GM10248 (cell line): Measurements from ENCODE around the gene NIN.
A peak's percentile ranks its signal among the peaks of the same experiment; 100 is the strongest.

Experiments
- CTCF ChIA-PET: fragments of 300-600 bp; sonication (Branson Sonifier 250); formaldehyde crosslinking; extraction: SDS; loops from one replicate; lab custom pipeline; 2021; ENCODE audit warnings: antibody characterized with exemption; lab: Yijun Ruan, JAX
- POLR2A ChIA-PET: fragments of 350-650 bp; sonication (Branson Sonifier 250); formaldehyde crosslinking; extraction: SDS; loops from one replicate; lab custom pipeline; 2020; ENCODE audit warnings: antibody characterized with exemption; lab: Yijun Ruan, JAX
- DNase-seq: peaks from one replicate; pipeline ENCODE4 v3.0.0; 2012; ENCODE audit errors: extremely low spot score
- TF ChIP-seq, protein P1 (sequence below): IDR thresholded peaks from 2 replicates; pipeline ENCODE4 v1.5.1; 2012; ENCODE audit warnings: mild to moderate bottlenecking, low read depth; ENCODE audit errors: extremely low read depth, missing control alignments, control extremely low read depth

Gene NIN

DNA sequence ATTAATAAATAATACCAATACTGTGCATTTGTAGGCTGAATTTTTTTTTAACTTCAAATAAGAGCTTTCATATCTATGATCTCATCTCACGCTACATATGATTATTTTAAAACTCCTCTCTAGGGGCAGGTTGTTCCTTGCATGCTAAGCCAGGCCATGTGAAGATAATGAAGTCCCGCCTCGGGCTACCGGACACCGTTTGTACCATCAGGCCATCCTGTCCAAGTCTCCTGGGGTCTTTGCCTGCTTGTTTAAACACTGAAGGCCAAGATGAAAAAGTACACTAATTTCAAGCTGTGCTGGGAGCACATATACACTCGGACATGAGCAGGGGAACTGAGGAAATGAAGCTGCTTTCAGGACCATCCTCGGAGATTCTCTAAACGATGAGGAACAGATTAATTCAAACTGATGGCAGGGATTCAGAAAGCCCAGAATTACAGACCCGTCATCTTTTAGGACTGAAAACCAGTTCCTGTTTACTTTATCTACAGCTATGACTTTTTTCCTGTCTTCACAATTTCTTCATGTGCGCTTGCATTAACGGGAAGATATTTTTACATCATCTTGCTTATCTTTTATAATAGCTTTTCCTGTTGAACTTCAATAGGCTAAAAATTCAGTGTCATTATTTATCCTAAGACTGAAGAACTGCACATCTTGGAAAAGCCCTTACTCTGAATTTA is 34.6 kb upstream of the NIN start:
- POLR2A ChIA-PET: no interaction called here
- DNase-seq: no peak
- CTCF ChIA-PET: interaction anchor here (1.5 to 9.5 kb wide), 4 partner anchors 10 to 87 kb away, joined by 4 to 103 read pairs (median 8); no protein-coding TSS in a partner anchor
- TF ChIP-seq, protein P1, sequence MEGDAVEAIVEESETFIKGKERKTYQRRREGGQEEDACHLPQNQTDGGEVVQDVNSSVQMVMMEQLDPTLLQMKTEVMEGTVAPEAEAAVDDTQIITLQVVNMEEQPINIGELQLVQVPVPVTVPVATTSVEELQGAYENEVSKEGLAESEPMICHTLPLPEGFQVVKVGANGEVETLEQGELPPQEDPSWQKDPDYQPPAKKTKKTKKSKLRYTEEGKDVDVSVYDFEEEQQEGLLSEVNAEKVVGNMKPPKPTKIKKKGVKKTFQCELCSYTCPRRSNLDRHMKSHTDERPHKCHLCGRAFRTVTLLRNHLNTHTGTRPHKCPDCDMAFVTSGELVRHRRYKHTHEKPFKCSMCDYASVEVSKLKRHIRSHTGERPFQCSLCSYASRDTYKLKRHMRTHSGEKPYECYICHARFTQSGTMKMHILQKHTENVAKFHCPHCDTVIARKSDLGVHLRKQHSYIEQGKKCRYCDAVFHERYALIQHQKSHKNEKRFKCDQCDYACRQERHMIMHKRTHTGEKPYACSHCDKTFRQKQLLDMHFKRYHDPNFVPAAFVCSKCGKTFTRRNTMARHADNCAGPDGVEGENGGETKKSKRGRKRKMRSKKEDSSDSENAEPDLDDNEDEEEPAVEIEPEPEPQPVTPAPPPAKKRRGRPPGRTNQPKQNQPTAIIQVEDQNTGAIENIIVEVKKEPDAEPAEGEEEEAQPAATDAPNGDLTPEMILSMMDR: no peak

DNA sequence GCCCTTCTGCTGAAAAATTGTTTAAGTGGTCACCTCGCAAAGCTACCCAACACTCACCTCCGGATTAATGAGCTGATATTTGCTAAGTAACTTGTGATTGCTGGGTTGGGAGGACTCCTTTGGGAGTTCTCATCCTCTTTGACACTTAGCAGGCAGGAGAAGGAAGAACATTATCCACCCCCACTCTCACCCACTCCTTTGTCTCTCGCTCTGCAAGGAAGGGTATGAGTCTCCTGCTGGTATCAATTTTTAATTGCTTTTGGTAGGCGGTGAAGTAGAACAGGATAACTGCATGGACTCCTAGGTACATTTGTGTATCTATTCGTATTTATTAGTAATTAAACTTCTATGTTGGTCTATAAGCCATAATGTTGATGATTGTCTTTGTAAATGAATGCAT is 34.0 kb upstream of the NIN start:
- POLR2A ChIA-PET: no interaction called here
- no peak for DNase-seq
- TF ChIP-seq, protein P1: no peak
- CTCF ChIA-PET: interaction anchor here (1.5 to 9.5 kb wide), 4 partner anchors 10 to 87 kb away, joined by 4 to 103 read pairs (median 8); no protein-coding TSS in a partner anchor

DNA sequence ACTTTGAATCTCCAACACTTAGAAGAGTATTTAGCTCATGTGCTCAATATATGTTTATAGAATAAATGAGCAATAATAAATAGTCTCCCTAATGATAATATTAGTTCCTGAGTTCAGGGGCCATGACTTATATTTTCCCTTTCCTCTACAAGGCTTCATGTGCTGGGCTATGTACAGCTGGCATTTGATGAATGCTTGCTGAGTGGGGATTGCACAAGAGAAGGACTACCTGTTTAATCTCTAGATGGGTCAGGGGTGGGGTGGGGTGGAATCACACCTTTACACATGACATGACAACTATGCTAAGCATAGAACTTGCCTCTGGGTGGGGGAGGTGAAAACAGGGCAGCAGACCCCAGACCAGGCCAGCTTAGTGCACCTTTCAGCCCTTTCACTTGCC is 33.3 kb upstream of the NIN start:
- ChIA-PET POLR2A (no interaction called here), CTCF (interaction anchor here (7.4 to 9.5 kb wide), 2 partner anchors 16 to 74 kb away, joined by 103 to 112 read pairs; no protein-coding TSS in a partner anchor)
- TF ChIP-seq, protein P1: no peak
- DNase-seq: no peak

DNA sequence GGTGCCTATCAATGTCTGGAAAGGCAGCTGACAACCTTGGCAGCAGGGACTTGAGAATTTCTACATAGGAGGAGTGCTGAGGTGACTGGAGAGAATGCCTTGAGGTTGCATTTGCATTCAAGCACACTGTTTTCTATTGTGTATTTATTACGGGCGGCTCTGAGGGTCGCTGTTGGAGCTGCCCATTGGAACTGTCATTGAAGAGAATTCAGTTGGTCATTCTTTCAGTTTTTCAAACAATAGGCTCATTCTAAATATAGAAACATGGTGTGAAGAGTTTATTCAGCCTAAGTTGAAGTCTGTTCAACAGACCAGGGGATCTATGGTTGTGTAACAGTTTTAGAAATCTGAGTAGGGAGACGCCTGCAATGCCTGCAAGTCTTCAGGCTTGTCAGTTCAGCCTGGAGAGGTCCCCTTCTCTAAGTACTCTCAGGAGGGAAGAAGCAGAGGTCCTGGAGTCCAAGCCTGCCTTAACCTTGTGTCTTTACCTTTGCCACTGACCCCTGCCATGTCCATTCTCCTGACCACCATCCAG is 31.1 kb upstream of the NIN start:
- ChIA-PET POLR2A (no interaction called here), CTCF (interaction anchor here (0.9 to 9.5 kb wide), 18 partner anchors 8 to 322 kb away, joined by 3 to 112 read pairs (median 13); partner anchors contain the start of gene ABHD12B)
- DNase-seq: no peak
- TF ChIP-seq, protein P1: no peak

DNA sequence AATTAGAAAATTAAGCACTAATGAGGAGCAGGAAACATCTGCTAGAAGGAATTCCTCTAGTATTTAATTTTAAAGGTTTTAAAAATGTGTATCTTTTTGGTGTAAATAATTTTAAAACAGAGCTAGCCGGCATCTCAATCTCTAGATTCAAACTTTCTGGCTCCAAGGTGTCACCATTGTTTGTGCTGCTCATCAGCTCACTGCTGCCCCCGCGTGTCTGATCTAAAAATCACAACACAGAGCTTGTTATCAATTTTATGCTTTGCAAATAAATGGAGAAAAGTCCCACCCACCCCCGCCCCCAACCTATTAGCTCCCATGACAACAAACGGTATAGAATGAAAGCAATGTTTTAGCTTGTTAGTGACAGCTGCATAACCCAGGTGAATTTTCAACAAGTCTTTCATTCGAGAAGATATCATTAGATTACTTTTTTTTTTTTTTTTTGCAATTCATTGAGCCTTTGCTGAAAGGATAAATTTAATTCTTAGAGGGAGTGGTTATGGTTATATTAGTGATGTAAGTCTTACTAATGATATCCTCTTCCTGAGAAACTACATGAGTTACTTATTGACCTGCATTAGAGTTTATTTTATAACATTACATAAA is 29.6 kb upstream of the NIN start:
- ChIA-PET CTCF (interaction anchor here (0.6 to 9.5 kb wide), 51 partner anchors 10 to 549 kb away, joined by 3 to 112 read pairs (median 4); partner anchors contain the start of genes ABHD12B, L2HGDH and NIN), POLR2A (interaction anchor here (0.6 kb wide), 1 partner anchor 56 kb away, joined by 3 read pairs; no protein-coding TSS in a partner anchor)
- DNase-seq: peak; percentile 81
- TF ChIP-seq, protein P1: peak; percentile 76

DNA sequence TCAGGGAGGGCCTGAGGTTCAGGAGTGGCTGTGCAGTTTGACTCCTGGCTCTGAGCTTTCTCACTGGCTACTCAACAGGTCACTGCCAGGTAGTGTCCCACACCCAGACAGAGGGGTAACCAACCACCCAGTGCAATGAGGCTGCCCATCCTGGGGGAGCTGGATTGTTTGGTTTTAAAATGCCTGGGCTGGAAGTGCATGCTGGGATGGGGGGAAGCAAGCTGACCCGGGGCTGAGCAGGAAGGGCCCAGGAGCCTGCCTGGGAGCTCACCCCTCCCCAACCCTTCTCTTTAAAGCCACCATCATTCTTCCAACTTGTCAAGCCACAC is 28.3 kb upstream of the NIN start:
- DNase-seq: no peak
- TF ChIP-seq, protein P1: no peak
- ChIA-PET CTCF (interaction anchor here (0.9 to 9.5 kb wide), 30 partner anchors 9 to 343 kb away, joined by 3 to 112 read pairs (median 8); partner anchors contain the start of genes ABHD12B and NIN), POLR2A (no interaction called here)
